Activated CD8-positive, alpha-beta memory T cell treated with anti-CD3 and anti-CD28 coated beads, Interleukin-2, amount 50 U/mL, for 24 hours (primary cell): ENCODE results near the gene TIMM29.

Experiments
- DNase-seq: peaks from one replicate; pipeline ENCODE4 v3.0.0-alpha.2; 2020; ENCODE audit errors: extremely low read depth

Gene TIMM29

DNA sequence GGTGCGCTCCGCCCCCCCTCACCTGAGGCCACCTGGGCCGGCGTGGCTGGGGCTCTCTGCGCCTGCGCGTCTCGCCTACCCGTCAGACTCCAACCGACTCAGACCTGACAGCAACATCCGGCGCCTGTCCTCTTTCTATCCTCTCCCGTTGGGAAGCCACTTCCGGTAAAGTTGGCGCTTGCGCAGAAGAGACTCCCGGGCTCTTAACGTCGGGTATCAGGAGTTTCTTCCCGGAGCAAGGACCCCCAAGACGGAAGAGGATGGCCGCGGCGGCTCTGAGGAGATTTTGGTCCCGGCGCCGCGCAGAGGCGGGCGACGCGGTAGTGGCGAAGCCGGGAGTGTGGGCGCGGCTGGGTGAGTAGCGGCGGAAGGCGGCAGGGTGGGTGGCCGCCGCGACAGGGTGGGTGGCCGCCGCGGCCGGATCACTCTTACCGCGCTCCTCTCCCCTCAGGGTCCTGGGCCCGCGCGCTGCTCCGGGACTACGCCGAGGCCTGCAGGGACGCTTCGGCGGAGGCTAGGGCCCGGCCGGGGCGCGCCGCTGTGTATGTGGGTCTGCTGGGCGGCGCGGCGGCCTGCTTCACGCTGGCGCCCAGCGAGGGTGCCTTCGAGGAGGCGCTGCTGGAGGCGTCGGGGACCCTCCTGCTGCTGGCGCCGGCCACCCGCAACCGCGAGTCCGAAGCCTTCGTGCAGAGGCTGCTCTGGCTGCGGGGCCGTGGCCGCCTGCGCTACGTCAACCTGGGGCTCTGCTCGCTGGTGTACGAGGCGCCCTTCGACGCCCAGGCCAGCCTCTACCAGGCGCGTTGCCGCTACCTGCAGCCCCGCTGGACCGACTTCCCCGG is at the start of gene TIMM29, which contains the start of gene YIPF2:
Gene TIMM29 (plus strand): TSS at position 249 of the 839 bp plus-strand sequence. CDS start 12 bp downstream, at position 261.
Gene YIPF2 (minus strand): TSS at position 77 of the 839 bp plus-strand sequence. CDS start 229 bp downstream, outside the sequence.
- DNase-seq, result peak; percentile 93

DNA sequence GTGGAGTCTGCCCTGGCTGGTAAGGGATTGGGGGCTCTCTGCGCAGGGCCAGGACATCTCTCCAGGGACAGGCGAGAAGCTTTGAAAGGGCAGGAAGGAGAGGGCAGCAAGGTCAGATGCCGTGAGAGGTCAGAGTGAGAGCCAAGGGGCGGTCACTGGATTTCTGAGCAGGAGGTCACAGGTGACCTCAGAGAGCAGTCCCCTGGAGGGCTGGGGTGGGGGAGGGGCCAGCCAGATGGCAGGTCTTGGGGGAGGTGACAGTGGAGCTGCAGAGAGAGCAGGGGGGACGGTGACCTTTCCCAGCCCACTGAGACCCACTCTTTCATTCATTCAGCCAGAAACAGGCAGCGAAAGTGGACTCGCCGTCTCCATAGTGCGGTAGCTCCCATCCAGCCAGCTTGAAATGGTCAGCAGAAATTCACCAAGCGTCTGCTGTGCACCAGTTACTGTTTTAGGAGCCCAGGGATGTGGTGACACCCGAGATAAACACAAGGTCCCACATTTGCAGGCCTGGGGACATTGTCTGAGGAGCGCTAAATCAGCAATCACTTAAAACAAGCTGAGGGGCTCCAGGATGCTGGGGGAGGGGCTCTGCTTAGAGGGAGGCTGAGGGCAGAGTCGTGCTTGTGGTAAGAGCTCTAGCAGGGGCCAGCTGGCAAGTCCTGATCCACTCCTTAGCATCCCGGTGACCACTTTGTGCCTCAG is 47.1 kb upstream of the TIMM29 start:
- DNase-seq, result no peak

DNA sequence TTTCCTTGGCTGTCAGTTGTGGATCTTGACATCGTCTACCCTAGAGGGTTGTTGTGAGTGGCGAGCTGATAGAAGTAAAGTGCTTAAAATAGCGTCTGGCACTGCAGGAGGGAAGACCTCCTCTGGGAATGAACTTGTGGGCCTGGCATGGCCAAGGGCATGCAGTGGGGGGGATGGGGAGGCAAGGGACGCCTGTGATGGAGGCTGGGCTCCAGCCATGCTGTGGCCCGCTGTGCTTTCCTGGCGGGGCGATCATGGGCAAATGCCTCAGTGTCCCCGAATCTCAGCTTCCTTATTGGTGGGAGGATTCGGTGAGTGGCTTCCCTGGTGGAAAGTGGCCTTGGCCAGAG is 46.5 kb upstream of the TIMM29 start:
- no peak for DNase-seq

DNA sequence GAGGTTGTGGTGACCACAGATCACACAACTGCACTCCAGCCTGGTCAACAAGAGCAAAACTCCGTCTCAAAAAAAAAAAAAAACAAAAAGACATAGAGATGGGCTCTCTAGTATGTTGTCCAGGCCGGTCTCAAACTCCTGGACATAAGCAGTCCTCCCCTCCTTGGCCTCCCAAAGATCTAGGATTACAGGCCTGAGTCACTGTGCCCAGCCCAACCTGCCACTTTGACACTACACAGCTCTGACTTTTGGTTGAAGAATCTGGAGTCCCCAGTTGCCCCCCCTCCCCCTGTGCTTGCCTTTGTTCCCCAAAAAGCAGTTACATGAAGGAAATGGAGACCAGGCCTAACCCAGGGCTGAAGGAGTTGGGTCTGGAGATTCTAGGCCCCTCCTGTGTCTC is 44.3 kb upstream of the TIMM29 start:
- no peak for DNase-seq

DNA sequence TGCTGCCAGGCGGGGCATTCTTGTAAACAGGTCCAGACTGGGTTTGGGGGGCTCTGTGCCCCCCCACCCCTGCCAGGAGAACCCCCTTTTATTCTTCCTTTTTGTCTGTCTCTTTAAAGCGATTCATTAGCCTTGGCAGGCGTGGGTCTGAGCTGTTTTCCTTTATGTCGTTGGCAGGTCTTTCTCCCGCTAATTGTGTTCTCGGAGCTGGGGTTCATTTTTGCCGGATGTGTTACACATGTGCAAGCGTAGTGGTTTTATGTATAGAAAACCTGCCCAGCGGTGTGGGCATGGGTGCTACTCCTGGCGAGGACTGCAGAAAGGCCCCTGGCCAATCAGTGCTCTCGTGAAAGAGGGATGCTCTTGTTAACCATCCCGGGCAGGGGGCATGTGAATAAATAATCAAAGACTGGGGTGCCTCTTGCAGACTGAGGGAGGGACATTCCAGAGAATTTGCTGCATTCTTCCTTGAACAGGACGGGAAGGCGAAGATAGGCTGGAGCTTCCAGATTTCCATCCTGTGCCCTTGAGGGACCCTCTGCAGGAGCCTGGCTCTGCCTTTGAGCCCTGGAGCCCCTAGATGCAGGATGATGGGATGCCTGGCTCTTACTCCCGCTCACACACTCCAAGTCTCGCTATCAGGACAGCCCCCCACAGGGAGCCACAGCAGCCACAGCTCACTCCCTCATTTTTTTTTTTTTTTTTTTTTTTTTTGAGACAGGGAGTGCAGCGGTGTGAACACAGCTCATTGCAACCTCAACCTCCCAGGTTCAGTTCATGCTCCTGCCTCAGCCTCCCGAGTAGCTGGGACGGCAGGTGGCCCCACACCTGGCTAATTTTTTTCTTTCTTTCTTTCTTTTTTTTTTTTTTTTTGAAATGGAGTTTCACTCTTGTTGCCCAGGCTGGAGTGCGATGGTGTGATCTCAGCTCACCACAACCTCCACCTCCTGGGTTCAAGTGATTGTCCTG is 43.1 kb upstream of the TIMM29 start:
- no peak for DNase-seq

DNA sequence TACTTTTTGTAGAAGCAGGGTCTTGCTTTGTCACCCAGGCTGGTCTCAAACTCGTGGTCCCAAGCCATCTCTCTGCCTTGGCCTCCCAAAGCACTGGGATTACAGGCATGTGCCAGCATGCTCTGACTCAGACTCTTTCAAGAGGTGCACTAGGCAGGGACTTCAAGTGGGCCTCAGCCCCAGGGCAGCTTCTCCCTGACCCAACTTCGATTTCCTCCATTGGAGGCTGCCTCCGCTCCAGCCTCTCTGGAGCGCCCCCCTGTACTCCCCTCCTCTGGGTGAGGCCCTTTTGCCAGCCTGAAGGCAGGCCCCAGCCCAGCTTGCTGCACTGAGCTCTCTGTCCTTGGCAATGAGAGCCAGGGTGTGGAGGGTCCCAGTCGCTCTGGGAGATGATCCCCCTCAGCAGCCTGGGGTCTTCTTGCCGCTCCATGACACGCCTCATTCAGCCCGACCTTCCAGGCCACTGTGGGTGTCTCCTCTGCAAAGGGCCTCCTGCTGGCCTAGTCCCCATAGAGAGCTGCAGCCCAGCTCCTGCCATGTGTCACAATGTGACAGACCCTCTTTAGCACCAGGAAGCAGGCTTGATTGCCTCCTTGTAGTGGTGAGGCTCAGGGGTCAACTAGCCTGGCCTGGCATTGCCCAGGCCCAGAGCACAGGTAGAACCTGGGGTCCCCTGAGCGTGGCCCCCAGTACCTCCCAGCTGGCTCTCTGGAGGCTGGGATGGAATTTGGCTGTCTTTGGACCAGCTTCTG is 40.8 kb upstream of the TIMM29 start:
- DNase-seq, result no peak

DNA sequence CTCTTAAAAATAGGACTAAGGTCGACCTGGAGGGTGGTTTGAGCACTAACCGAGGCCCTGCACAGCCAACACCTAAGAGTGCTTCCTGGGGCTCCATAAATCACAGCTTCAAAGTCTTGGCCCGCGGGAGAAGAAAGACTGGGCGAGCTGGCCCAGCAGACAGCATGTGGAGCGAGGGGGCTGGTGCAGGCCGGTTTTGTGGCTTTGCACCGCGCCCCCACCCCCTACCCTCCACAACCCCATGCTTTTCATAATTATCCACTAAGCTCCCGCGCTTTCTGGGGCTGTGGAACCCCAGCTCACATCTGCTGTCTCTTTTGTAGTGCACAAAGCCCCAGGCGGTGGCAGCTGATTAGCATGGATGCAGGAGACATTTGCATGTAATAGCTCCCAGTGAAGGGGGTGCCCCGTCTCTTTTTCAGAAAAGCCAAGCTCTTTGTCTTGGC is 40.2 kb upstream of the TIMM29 start:
- no peak for DNase-seq

DNA sequence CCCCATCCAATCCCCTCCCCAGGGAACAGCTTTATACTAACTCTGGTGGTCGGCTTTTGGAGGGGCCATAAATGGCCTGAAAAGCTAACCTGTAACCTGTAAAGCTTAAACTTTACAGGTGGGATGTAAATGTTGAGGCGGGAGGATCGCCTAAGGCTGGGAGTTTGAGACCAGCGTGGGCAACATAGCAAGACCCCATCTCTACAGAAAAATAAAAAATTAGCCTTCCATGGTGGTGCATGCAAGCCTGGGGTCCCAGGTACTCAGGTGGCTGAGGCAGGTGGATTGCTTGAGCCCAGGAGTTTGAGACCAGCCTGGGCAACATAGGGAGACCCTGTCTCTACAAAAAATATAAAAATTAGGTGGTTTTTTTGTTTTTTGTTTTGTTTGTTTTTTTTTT is 38.7 kb upstream of the TIMM29 start:
- DNase-seq, result no peak

DNA sequence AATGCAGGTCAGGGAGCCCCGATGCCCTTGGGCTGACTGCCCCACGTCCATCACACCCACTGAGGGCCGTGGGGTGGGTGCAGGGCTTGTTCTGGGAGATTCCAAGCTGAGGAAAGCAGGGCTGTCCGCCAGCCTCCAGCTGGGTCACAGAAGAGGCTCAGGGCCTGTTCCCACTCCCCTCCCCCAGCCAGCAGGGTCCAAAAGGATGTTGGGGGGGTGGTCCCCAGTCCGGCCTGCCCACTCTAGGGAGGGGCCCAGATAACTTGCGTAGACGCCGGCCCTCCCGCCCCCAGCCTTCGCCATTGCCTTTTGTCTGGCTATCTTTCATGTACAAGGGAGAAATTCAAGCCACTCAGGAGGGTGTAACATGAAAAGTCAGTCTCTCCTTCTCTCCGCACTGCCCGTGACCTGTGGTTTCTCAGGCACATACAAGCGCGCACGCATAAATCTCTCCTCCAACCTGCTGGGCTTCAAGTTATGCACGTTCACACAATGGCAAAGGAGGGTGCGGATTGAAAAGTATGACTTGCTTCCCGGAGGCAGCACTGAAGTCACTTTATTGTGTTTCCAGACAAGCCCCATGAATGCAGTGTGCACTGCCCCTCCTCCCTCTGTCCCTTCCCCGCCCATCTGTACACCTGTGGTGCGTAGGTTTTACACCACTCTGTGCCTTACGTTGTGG is 37.1 kb upstream of the TIMM29 start:
- DNase-seq, result no peak

DNA sequence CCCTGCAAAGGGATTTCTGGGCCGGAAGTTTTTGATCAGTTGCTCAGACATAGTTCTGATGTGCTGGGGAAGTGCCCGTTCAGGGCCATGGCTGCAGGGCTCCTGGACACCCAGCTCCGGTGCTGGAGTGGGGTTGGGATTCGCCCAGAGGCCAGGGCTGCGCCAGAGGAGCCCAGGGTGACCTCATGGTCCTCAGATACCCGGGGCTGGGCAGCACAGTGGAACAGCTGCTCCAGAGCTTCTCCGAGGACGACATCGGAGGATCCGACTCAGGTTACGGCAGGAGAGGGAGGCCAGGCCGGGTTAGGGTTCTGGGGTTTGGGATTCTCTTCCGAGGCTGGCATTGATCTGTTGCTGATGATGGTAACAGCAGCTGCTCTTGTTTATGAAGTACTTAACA is 36.4 kb upstream of the TIMM29 start:
- no peak for DNase-seq

DNA sequence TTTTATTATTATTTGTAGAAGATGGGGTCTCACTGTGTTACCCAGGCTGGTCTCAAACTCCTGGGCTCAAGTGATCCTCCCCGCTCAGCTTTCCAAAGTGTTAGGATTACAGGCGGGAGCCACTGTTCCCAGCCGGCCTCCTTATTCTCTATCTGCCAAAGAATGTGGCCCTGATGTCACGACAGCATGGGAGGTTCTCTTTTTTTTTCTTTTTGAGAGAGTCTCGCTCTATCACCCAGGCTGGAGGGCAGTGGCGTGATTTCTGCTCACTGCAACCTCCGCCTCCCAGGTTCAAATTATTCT is 33.7 kb upstream of the TIMM29 start:
- DNase-seq, result no peak

DNA sequence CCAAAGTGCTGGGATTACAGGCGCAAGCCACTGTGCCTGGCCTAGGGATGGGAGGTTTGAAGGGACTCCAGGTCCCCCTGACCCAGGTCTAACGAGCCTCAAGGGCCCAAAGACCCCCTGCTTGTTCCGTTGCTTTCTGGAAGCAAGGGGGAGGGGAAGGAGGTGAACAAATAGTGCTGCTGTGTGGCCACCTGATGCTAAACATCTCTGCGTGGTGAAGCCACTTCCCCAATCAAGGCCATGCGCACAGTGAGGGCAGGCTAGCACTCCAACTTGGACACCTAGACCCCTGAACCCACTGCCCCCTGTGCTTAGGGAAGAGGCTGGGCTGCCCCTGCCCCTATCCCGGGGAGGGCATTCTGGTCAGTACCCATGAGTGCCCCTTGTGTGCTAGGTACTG is 33.2 kb upstream of the TIMM29 start:
- DNase-seq, result no peak

DNA sequence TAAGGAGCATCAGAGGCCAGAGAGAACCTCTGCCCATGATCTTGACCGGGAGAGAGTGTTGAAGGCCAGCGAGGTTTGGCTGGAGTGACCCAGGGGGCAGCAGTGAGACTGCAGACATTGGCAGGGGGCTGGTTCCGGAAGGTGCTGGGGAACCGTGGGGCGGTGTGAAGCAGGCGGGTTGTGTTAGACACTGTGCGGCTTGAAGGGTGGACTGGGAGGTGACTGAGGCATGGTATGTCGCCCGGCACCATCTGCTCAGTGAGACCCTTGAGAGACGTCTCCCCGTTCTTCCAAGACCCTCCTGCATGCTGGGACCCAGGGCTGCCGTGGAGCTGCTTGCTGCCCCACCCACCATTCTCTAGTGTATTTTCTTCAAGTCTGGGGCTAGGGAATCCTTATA is 32.7 kb upstream of the TIMM29 start:
- DNase-seq, result no peak

DNA sequence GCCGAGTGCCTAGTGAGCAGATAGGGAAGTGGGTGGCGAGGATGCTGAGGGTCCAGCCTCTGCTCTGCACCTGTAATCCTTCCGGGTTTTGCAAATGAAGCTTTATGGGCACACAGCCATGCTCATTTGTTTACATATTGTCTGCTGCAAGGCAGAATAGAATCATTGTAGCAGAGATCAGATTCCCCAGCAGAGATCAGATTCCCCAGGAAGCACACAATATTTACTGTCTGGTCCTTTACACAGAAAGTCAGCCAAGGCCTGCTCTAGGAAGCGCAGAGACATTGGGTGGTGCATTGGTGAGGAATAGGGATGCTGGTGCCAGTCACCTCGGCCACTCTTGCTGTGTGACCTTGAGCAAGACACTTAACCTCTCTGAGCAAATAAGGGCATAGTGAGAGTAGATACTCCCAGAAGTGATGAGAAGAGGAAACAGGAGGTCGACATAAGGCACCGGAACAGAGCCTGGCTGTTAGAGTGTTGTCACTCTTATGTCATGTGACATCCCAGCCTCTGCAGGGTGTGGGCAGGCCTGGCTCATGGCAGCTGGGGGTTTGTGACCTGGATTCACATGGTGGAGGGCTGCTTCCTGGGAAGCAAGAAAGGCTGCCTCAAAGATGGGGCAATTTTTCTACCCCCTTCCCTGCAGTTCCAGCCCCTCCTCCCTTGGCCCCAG is 31.6 kb upstream of the TIMM29 start:
- DNase-seq, result no peak

DNA sequence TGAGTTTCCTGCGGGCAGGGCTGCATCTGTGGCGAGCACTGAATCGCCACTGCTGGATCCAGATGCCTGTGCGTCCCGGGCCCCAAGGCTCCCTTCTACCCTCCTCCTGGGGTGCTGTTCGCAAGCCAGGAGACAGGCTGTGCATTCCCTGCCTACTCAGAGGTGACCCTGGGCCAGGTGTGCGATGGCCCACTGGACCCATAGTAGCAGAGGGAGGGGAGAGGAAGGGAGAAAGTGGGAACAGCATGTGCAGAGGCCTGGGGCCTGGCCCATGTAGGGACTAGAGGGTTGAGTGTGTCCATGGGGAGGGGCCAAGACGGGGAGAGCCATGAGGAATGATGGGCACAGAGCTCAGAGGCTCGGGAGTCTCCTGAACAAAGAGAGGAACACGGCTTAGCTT is 30.0 kb upstream of the TIMM29 start:
- DNase-seq, result no peak

DNA sequence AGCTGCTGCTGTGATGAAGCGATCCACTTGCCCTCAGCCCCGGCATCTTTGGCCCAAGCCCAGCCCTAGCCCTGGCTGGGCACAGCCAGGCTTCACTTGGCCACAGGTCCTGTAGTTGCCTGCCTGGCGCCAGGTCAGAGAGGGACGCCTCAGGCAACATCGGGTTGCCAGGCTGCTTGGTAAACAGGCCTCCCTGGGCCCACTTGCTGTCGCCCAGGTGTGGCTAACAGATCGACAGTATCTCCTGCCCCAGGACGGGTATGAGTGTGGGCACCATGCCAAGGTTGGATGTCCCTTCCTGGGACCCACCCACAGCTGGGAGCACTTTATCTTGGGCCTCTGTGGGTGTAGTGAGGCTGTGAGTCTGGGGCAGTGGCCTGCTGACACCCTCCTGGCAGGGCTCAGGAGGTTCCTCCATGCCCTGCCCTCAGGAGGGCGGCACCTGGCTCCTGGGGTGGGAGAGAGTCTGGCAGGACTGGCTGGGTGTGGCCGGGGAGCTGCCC is 29.4 kb upstream of the TIMM29 start:
- DNase-seq, result no peak

DNA sequence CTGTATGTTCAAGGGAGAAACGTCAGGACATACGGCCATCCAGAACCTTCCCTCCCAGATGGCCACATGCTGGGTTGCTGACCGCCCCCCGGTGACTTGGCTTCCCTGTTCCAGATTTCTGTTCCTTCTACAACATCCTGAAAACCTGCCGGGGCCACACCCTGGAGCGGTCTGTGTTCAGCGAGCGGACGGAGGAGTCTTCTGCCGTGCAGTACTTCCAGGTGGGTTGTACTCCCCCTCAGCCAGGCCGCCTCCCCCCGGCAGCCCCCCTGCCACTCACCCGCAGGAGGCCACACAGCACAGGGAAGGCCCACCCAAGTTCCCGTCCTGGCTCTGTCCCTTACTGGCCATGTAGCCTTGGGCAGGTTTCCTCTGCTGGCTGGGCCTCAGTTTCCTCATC is 20.7 kb upstream of the TIMM29 start:
- DNase-seq, result no peak

DNA sequence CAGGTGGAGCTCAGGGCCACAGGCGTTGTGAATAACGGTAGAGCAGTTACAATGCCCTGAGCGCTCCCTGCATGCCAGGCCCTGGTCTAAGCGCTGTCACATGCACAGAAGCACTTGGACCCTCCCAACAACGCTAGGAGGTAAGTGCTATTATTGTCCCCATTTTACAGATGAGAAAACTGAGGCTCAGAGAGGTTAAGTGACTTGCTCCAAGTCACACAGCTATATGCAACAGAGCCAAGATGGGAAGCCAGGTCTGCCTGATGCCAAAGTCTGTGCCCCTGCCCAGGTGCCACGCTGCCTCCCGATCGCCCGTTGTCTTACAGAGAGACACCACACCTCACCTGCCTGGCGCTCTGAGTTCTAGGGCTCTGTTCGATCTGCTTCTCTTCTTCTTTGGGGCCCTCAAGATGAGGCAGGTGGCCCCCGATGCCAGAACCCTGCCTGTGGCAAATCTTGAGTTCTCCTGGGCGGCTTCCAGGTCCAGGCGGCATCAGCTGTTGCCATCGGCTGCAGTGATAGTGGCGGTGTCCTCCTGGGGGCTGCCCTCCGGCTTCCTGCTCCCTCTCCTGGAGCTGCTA is 20.1 kb upstream of the TIMM29 start:
- DNase-seq, result no peak

DNA sequence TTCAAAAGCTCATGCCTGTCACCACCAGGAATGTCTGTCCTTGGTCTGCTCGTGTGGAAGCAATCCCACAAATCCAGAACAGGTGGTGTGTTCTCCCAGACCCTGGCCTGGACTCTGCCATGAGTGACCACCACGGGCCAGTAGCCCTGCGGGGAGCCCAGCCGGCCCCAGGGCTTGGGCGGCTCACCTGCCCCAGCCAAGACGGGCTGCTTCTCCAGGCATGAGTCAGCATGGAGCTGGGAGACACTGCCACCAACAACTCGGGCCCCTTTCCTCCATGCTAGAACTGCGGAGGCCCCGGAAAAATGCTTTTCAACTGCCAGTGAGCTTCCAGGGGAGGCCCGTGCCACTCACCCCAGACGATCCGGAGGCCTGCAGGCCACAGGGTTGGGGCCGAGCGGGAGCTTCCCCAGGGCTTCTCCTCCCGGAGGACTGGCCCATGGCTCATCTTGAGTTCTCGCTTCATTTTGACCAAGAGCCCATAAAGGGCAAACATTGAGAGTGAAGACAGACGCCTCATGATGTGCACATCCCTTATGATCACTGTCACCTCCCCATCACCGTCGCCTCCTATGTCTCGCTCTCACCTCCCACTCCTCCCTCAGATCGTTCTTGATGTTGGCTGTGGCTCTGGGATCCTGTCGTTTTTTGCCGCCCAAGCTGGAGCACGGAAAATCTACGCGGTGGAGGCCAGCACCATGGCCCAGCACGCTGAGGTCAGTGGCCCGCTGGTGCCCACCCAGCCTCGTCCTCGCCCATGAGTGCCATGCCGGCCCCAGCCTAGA is 16.8 kb upstream of the TIMM29 start:
- DNase-seq, result no peak
